MM.1S (cell line): ENCODE data around the gene MPDZ.

Experiments used
- DNase-seq: peaks from one replicate; pipeline ENCODE4 v3.0.0-alpha.2; 2015
- H2AFZ ChIP-seq: fragments of 300-600 bp; sonication (generic); 2 replicates; pipeline ENCODE4 v1.6.0; 2016; ENCODE audit warnings: antibody characterized with exemption, low read length
- H3F3A ChIP-seq: fragments of 300-600 bp; sonication (generic); 2 replicates; pipeline ENCODE4 v1.6.1; 2016; ENCODE audit warnings: mild to moderate bottlenecking, antibody characterized with exemption, low read length, moderate library complexity, mixed read lengths; ENCODE audit not compliant: insufficient read depth
- H3K27ac ChIP-seq: fragments of 300-600 bp; sonication (generic); 2 replicates; pipeline ENCODE4 v1.5.1; 2016; ENCODE audit warnings: mild to moderate bottlenecking, low read length
- H3K27me3 ChIP-seq: fragments of 300-600 bp; sonication (generic); replicated peaks from 2 replicates; pipeline ENCODE4 v1.6.0; 2016; ENCODE audit warnings: low read length; ENCODE audit not compliant: insufficient read depth
- H3K36me3 ChIP-seq: fragments of 300-600 bp; sonication (generic); replicated peaks from 2 replicates; pipeline ENCODE4 v1.6.1; 2016; ENCODE audit warnings: mild to moderate bottlenecking, low read length, mixed read lengths; ENCODE audit not compliant: insufficient read depth
- H3K4me1 ChIP-seq: fragments of 300-600 bp; sonication (generic); 2 replicates; pipeline ENCODE4 v1.6.1; 2016; ENCODE audit warnings: low read length, mixed read lengths
- H3K4me2 ChIP-seq: fragments of 300-600 bp; sonication (generic); 2 replicates; pipeline ENCODE4 v1.6.0; 2016; ENCODE audit warnings: low read depth, low read length
- H3K4me3 ChIP-seq: fragments of 300-600 bp; sonication (generic); 2 replicates; pipeline ENCODE4 v1.5.1; 2016; ENCODE audit warnings: low read length, mixed read lengths
- H3K79me2 ChIP-seq: fragments of 300-600 bp; sonication (generic); 2 replicates; pipeline ENCODE4 v1.6.1; 2016; ENCODE audit warnings: mixed run types, low read length, mixed read lengths
- H3K9ac ChIP-seq: fragments of 300-600 bp; sonication (generic); 2 replicates; pipeline ENCODE4 v1.6.1; 2016; ENCODE audit warnings: low read length, mixed read lengths
- H3K9me2 ChIP-seq: fragments of 300-600 bp; sonication (generic); replicated peaks from 2 replicates; pipeline ENCODE4 v1.6.1; 2016; ENCODE audit warnings: mild to moderate bottlenecking, low read length, mixed read lengths; ENCODE audit not compliant: insufficient read depth
- H3K9me3 ChIP-seq: fragments of 300-600 bp; sonication (generic); replicated peaks from 2 replicates; pipeline ENCODE4 v1.6.1; 2016; ENCODE audit warnings: mild to moderate bottlenecking, low read length, mixed read lengths; ENCODE audit not compliant: insufficient read depth
- H4K20me1 ChIP-seq: fragments of 300-600 bp; sonication (generic); 2 replicates; pipeline ENCODE4 v1.6.1; 2016; ENCODE audit warnings: mild to moderate bottlenecking, low read length, moderate library complexity, mixed read lengths; ENCODE audit not compliant: insufficient read depth
- CTCF ChIP-seq: fragments of 300-600 bp; sonication (generic); IDR thresholded peaks from 2 replicates; pipeline ENCODE4 v1.5.1; 2016; ENCODE audit warnings: antibody characterized with exemption, low read length, mixed read lengths
- EZH2 ChIP-seq: fragments of 300-600 bp; sonication (generic); optimal IDR thresholded peaks from 2 replicates; pipeline ENCODE3; 2017; ENCODE audit warnings: low read depth, mild to moderate bottlenecking, antibody characterized with exemption, low read length, mixed read lengths
- EZH2phosphoT487 ChIP-seq: fragments of 300-600 bp; sonication (generic); IDR thresholded peaks from 2 replicates; pipeline ENCODE4 v1.6.1; 2018; ENCODE audit warnings: antibody characterized with exemption, low read length

MPDZ gene

GRCh38 chr9:13270734-13271133 is 8.8 kb downstream of the MPDZ start:
- Histone ChIP-seq H3K4me2 (no peak overlapping the region), H3K79me2 (no peaks in the 10 kb centered on the region), H4K20me1 (no peaks in the 10 kb centered on the region), H3K27me3 (no peaks in the 10 kb centered on the region), H3K36me3 (no peaks in the 10 kb centered on the region), H3K4me1 (no peaks in the 10 kb centered on the region), H3K4me3 (no peak overlapping the region), H3K27ac (no peak overlapping the region), H3F3A (no peaks in the 10 kb centered on the region), H3K9me3 (no peaks in the 10 kb centered on the region), H3K9ac (no peak overlapping the region), H2AFZ (no peak overlapping the region), H3K9me2 (no peaks in the 10 kb centered on the region)
- no peak for DNase-seq
- TF ChIP-seq EZH2 (no peak), EZH2phosphoT487 (no peak), CTCF (no peak)

- Histone ChIP-seq H3K27me3 (no peaks in the 10 kb centered on the region), H3K9me3 (no peaks in the 10 kb centered on the region), H3K4me2 (no peak overlapping the region), H3K9ac (no peak overlapping the region), H3K4me1 (no peaks in the 10 kb centered on the region), H3K36me3 (no peaks in the 10 kb centered on the region), H3K4me3 (no peak overlapping the region), H4K20me1 (no peaks in the 10 kb centered on the region), H2AFZ (no peak overlapping the region), H3K9me2 (no peaks in the 10 kb centered on the region), H3K79me2 (no peaks in the 10 kb centered on the region), H3K27ac (no peak overlapping the region), H3F3A (no peaks in the 10 kb centered on the region)
- TF ChIP-seq EZH2phosphoT487: no peak
- TF ChIP-seq EZH2: no peak
- TF ChIP-seq CTCF: no peak
- no peak for DNase-seq
These were observed 9.7 kb downstream of the MPDZ start for GRCh38 chr9:13269589-13270452.

- no peaks in the 10 kb centered on the region for H3K36me3 ChIP-seq
- H3F3A ChIP-seq: no peaks in the 10 kb centered on the region
- no peak for TF ChIP-seq CTCF
- no peak for TF ChIP-seq EZH2
- no peak for TF ChIP-seq EZH2phosphoT487
- H4K20me1 ChIP-seq: no peaks in the 10 kb centered on the region
- H3K9ac ChIP-seq: no peak overlapping the region
- H2AFZ ChIP-seq: no peak overlapping the region
- DNase-seq: no peak
- H3K27ac ChIP-seq: no peak overlapping the region
- H3K27me3 ChIP-seq: no peaks in the 10 kb centered on the region
- H3K4me2 ChIP-seq: no peak overlapping the region
- H3K9me2 ChIP-seq: no peaks in the 10 kb centered on the region
- no peaks in the 10 kb centered on the region for H3K79me2 ChIP-seq
- H3K4me3 ChIP-seq: no peak overlapping the region
- H3K4me1 ChIP-seq: no peaks in the 10 kb centered on the region
- H3K9me3 ChIP-seq: no peaks in the 10 kb centered on the region
These were observed 11.0 kb downstream of the MPDZ start for GRCh38 chr9:13268469-13268868.
